Neural crest cell (in vitro differentiated cells): Measurements from ENCODE around the gene NAGLU. TPM values are rescaled to one million over a fixed set of nuclear protein-coding genes. Genes with fewer than 3 reads are reported as not detected.

Experiments
- DNase-seq: peaks from one replicate; pipeline ENCODE4 v3.0.0; 2021; ENCODE audit warnings: low read depth, mixed read lengths, low spot score
- H3K27ac Mint-ChIP-seq: one replicate; pipeline ENCODE4 v1.8.0; 2021; ENCODE audit warnings: mild to moderate bottlenecking, mixed read lengths; ENCODE audit not compliant: unreplicated experiment
- H3K27me3 Mint-ChIP-seq: 2 replicates; pipeline ENCODE4 v1.8.0; 2021; ENCODE audit warnings: low read depth, mild to moderate bottlenecking, mixed read lengths
- H3K36me3 Mint-ChIP-seq: 2 replicates; pipeline ENCODE4 v1.8.0; 2021; ENCODE audit warnings: low read depth, mild to moderate bottlenecking, mixed read lengths
- H3K4me1 Mint-ChIP-seq: 2 replicates; pipeline ENCODE4 v1.8.0; 2021; ENCODE audit warnings: mixed read lengths
- H3K4me3 Mint-ChIP-seq: one replicate; pipeline ENCODE4 v1.8.0; 2021; ENCODE audit warnings: mild to moderate bottlenecking, mixed read lengths
- H3K9me3 Mint-ChIP-seq: 2 replicates; pipeline ENCODE4 v1.8.0; 2021; ENCODE audit warnings: mixed read lengths
- total RNA-seq: library from RNA; stranded (reverse); gene quantifications from 2 replicates; pipeline ENCODE4 v1.2.1, GENCODE V29; 2021
- TF ChIP-seq, protein P1 (sequence below): fragments of 200-600 bp; sonication (generic); conservative IDR thresholded peaks from 2 replicates; pipeline ENCODE4 v1.5.0; 2021; ENCODE audit warnings: antibody characterized with exemption, mild to moderate bottlenecking

Gene NAGLU
- total RNA-seq, 1 donor from 2014 or later = 20.5 TPM

DNA sequence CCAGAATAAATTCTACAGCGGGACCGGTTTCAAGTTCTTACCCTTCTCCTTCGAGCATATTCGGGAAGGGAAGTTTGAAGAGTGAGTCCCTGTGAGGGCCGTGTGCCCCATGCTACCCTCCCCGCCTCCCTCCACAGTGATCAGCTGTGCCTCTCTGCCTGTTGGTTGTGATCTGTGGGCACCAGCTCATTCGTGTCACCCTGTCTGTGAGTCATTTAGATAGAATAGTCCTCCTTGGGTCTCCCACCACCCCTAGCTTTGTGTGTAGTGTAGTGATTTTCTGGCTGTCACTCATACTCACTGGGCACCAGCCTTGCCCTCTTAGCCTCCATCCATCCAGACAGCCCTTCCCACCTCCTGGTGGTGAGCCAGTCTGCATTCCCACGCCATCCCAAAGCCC lies 15.0 kb upstream of the NAGLU start:
- Mint-ChIP-seq H3K27ac (peak overlapping the region; percentile 52), H3K4me1 (peaks cover 57% of the 10 kb centered on the region), H3K27me3 (no peaks in the 10 kb centered on the region), H3K4me3 (peak overlapping the region; percentile 41), H3K36me3 (peaks cover 6% of the 10 kb centered on the region), H3K9me3 (no peaks in the 10 kb centered on the region)
- TF ChIP-seq, protein P1, sequence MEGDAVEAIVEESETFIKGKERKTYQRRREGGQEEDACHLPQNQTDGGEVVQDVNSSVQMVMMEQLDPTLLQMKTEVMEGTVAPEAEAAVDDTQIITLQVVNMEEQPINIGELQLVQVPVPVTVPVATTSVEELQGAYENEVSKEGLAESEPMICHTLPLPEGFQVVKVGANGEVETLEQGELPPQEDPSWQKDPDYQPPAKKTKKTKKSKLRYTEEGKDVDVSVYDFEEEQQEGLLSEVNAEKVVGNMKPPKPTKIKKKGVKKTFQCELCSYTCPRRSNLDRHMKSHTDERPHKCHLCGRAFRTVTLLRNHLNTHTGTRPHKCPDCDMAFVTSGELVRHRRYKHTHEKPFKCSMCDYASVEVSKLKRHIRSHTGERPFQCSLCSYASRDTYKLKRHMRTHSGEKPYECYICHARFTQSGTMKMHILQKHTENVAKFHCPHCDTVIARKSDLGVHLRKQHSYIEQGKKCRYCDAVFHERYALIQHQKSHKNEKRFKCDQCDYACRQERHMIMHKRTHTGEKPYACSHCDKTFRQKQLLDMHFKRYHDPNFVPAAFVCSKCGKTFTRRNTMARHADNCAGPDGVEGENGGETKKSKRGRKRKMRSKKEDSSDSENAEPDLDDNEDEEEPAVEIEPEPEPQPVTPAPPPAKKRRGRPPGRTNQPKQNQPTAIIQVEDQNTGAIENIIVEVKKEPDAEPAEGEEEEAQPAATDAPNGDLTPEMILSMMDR = no peak
- DNase-seq = no peak

DNA sequence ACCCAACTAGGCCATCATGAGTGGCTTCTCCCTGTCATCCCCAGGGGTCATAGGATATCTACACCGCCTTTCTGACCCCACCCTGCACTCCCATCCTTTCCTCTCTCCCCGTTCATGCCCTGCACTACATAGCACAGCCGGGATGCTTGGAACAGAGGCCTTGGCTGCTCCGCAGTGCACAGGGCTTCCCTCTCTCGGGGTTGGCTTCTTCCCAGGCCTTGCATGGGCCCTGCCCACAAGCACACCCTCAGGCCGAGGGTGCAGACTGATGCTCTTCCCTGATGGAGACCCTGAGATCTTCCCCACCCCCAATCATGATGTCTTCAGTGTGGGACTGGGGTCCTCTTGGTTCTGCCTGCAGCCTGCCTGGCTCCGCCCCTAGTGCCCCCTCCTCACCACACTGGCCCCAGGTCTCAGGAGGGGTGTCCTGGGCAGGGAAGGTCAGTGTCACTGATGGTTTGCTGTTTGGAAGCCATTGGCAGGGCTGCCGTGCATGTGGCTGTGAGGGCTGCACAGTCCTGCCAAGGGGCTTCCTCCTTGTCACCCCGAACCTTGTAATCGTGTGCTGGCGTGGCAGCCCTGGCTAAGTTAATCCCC lies 14.3 kb upstream of the NAGLU start:
- TF ChIP-seq, protein P1 = no peak
- Mint-ChIP-seq H3K4me1 (peaks cover 57% of the 10 kb centered on the region), H3K4me3 (no peak overlapping the region), H3K36me3 (peaks cover 6% of the 10 kb centered on the region), H3K27me3 (no peaks in the 10 kb centered on the region), H3K9me3 (no peaks in the 10 kb centered on the region), H3K27ac (no peak overlapping the region)
- DNase-seq = no peak

DNA sequence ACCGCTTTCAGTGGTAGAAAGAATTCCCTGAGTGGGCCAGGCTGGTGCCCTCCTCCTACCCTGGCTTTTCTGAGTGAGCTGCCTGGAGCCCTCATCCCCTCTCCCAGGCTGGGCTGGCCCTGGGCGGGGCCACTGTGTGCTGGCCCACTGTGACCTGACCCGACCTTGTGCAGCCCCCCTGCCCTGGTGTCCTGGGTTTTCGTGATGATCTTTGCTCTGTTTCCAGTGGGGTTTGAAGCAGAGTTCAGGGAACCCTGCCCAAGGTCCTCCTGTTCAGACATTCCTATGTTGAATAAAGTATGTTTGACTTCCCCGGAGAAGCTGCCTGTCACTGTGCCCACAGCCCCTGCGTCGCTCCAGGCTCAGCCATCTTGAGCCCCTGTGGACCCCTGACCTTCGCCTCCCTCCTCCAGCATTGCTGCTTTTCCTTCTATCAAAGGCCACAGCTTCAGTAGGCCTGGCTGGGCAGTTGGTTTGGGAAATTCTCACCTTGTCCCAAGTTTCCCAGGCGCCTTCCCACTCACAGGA lies 13.7 kb upstream of the NAGLU start:
- H3K27me3 Mint-ChIP-seq = no peaks in the 10 kb centered on the region
- H3K4me3 Mint-ChIP-seq = no peak overlapping the region
- H3K36me3 Mint-ChIP-seq = peaks cover 6% of the 10 kb centered on the region
- TF ChIP-seq, protein P1 = no peak
- H3K27ac Mint-ChIP-seq = no peak overlapping the region
- no peak for DNase-seq
- H3K9me3 Mint-ChIP-seq = no peaks in the 10 kb centered on the region
- peaks cover 59% of the 10 kb centered on the region for H3K4me1 Mint-ChIP-seq

DNA sequence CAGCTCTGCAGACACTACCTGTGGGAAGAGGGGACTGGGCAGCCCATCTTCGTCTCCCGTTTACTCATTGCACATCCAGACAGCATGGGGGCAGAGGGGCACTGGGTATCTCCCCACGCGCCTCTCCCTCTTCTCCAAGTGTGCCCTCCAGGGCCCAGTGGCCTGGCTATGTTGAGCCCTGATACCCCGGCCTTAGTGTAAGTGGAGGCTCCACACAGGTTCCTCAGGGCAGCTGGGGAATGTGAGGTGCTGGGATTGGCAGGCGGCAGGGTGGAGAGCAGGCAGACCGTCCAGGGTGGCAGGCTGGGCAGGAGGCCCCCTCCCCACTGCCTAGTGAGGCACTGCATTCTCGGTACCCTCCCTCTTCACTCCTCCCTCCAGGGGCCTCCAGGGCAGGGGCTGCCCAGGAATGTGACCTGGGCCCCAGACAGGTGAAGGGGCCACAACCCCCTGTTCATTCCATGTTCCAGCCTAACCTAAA lies 13.2 kb upstream of the NAGLU start:
- Mint-ChIP-seq H3K4me1 (peaks cover 56% of the 10 kb centered on the region), H3K4me3 (no peak overlapping the region)

DNA sequence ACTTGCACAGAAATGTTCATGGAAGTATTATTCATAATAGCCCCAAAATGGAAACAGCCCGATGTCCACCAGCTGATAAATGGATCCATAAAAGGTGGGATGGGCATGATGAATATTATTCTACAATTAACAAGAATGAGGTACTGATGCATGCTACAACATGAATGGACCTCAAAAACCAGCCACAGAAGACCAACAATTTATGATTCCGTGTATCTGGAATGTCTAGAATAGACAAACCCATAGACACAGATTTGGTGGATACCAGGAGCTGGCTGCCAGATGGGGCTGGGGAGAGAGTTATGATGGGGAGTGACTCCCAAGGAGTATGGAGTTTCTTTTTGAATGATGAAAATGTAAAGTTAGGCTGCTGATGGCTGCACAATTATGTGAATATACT lies 10.8 kb upstream of the NAGLU start:
- Mint-ChIP-seq H3K9me3 (no peaks in the 10 kb centered on the region), H3K4me1 (peaks cover 33% of the 10 kb centered on the region), H3K36me3 (peaks cover 6% of the 10 kb centered on the region), H3K27me3 (no peaks in the 10 kb centered on the region), H3K27ac (no peak overlapping the region), H3K4me3 (no peak overlapping the region)
- DNase-seq = no peak
- TF ChIP-seq, protein P1 = no peak

More for the DNA sequence above, 13.2 kb upstream of the NAGLU start:
- Mint-ChIP-seq H3K36me3 (peaks cover 6% of the 10 kb centered on the region), H3K9me3 (no peaks in the 10 kb centered on the region), H3K27ac (no peak overlapping the region), H3K27me3 (no peaks in the 10 kb centered on the region)
- TF ChIP-seq, protein P1 = no peak
- DNase-seq = no peak
